Measurements from ENCODE around the gene GJA4. TPM values are rescaled to one million over a fixed set of nuclear protein-coding genes. Genes with fewer than 3 reads are reported as not detected.

GJA4 gene
- total RNA-seq, 1 experiment from 2014 or later: 1.4 TPM

DNA sequence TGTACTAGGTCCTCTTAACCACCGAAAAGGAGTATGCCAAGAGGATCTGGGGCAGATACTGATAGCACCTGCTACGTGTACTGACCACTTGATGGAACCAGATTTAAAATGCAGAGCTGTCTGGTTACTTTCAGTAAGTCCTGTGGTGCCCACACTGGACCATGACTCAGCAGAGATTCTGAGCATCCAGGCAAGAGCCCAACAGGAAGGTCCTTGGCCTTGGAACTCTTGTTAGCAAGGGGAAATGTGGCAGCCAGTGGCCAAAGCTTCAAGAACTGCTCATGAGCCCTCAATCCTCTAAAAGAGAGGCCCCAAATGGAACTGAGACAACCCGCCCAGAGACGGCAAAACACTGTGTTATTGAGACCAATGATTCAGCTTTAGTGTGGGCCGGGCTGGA lies 42.2 kb upstream of the GJA4 start:
- H3K36me3 Mint-ChIP-seq (ENCODE audit: insufficient read depth in 1 of 3, low read depth in 3 of 3): no peaks in the 10 kb centered on the region; a peak in 1 of 7 replicates
- Histone ChIP-seq H3T11ph (ENCODE audit: low read length) (no peak overlapping the region), H3K23ac (ENCODE audit: insufficient read length, low read depth, low read length) (no peak overlapping the region), H3K27me3 (ENCODE audit: insufficient read depth, low read length) (no peaks in the 10 kb centered on the region; the same call in 1 of the 2 replicates), H3K79me2 (ENCODE audit: insufficient read depth, low read length) (no peaks in the 10 kb centered on the region), H2AFZ (ENCODE audit: low read length) (no peak overlapping the region), H2BK20ac (ENCODE audit: low read depth, low read length, poor library complexity, severe bottlenecking) (no peak overlapping the region), H3K4me1 (ENCODE audit: insufficient read depth, low read length) (no peaks in the 10 kb centered on the region; the same call in 1 of the 2 replicates), H2BK12ac (ENCODE audit: insufficient read length, low read depth, low read length) (no peak overlapping the region), H3K14ac (ENCODE audit: insufficient read depth, low read length) (no peak overlapping the region; the same call in 1 of the 2 replicates), H3K9me3 (ENCODE audit: control insufficient read depth, low read depth, low read length) (no peaks in the 10 kb centered on the region), H2BK15ac (ENCODE audit: low read depth, low read length) (no peak overlapping the region), H4K91ac (ENCODE audit: insufficient read length, low read depth, low read length) (no peak overlapping the region), H3K23me2 (ENCODE audit: insufficient read length, low read depth, low read length, poor library complexity, severe bottlenecking) (no peaks in the 10 kb centered on the region), H4K8ac (replicated peaks; ENCODE audit: insufficient read length, low read depth, low read length) (no peak overlapping the region), H3K27ac (ENCODE audit: insufficient read length, low read depth, low read length) (no peak overlapping the region), H3K56ac (ENCODE audit: insufficient read length, low read depth, low read length) (no peak overlapping the region), H3K4me2 (ENCODE audit: insufficient read depth, insufficient read length, low read length) (no peak overlapping the region), H3K9ac (ENCODE audit: extremely low read depth, insufficient read length, low read length) (no peak overlapping the region), H4K5ac (ENCODE audit: insufficient read length, low read depth, low read length) (no peak overlapping the region), H3K79me1 (ENCODE audit: insufficient read depth, low read depth, low read length, poor library complexity, severe bottlenecking) (no peaks in the 10 kb centered on the region), H3K4ac (ENCODE audit: low read depth, low read length) (no peak overlapping the region), H4K20me1 (ENCODE audit: control insufficient read depth, insufficient read depth, insufficient read length) (no peaks in the 10 kb centered on the region), H3K18ac (ENCODE audit: insufficient read length, low read depth, low read length) (no peak overlapping the region), H2AK5ac (ENCODE audit: insufficient read length, low read length) (no peak overlapping the region), H2BK120ac (ENCODE audit: low read depth, low read length, poor library complexity, severe bottlenecking) (no peak overlapping the region), H2BK5ac (ENCODE audit: insufficient read length, low read length) (no peak overlapping the region)
- H3K27me3 Mint-ChIP-seq (ENCODE audit: low read depth): peaks cover 7% of the 10 kb centered on the region
- TF ChIP-seq, protein P1, sequence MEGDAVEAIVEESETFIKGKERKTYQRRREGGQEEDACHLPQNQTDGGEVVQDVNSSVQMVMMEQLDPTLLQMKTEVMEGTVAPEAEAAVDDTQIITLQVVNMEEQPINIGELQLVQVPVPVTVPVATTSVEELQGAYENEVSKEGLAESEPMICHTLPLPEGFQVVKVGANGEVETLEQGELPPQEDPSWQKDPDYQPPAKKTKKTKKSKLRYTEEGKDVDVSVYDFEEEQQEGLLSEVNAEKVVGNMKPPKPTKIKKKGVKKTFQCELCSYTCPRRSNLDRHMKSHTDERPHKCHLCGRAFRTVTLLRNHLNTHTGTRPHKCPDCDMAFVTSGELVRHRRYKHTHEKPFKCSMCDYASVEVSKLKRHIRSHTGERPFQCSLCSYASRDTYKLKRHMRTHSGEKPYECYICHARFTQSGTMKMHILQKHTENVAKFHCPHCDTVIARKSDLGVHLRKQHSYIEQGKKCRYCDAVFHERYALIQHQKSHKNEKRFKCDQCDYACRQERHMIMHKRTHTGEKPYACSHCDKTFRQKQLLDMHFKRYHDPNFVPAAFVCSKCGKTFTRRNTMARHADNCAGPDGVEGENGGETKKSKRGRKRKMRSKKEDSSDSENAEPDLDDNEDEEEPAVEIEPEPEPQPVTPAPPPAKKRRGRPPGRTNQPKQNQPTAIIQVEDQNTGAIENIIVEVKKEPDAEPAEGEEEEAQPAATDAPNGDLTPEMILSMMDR (conservative IDR thresholded peaks at IDR 0.05): no peak
- H3K9me3 Mint-ChIP-seq: no peaks in the 10 kb centered on the region; a peak in 1 of 5 replicates
- H3K4me3 Mint-ChIP-seq: no peak overlapping the region
- WGBS (ENCODE audit: extremely low coverage, insufficient read length, low lambda C conversion rate): no CpG with 5 or more reads among the region's 5 CpGs
- peaks cover 19 to 20% of the 10 kb centered on the region in 2 experiments for H3K4me1 Mint-ChIP-seq
- DNase-seq: no peak
- no peak overlapping the region for H3K27ac Mint-ChIP-seq
